H1 (cell line): ENCODE measurements around the gene S100A10. TPM values are rescaled to one million over a fixed set of nuclear protein-coding genes. Genes with fewer than 3 reads are reported as not detected.

Source experiments
- CTCF ChIA-PET: fragments of 300-600 bp; sonication (Branson Sonifier 250); formaldehyde crosslinking; loops from one replicate; lab custom pipeline; 2021; ENCODE audit not compliant: partially characterized antibody; lab: Charles Lee
- POLR2A ChIA-PET: fragments of 300-600 bp; sonication (Branson Sonifier 250); formaldehyde crosslinking; loops from one replicate; lab custom pipeline; 2021; ENCODE audit warnings: inconsistent platforms; ENCODE audit not compliant: partially characterized antibody; lab: Charles Lee
- DNase-seq, 2 experiments: peaks; one replicate each; pipeline versions ENCODE4 v3.0.0 to v3.0.0-alpha.2; 2010 to 2022; ENCODE audit warnings: low spot score in 2 of 2, low read depth in 1 of 2, mixed read lengths in 1 of 2
- FAIRE-seq: peaks from 2 replicates; lab custom pipeline; 2011; peaks lifted over from hg19 to GRCh38; lab: Jason Lieb, UNC
- H2AFZ ChIP-seq: 2 replicates; pipeline ENCODE4 v1.8.1; 2012; ENCODE audit warnings: low read length, inconsistent platforms
- H2AK5ac ChIP-seq: 2 replicates; pipeline ENCODE4 v1.6.1; 2013; ENCODE audit warnings: low read depth, low read length
- H2BK120ac ChIP-seq: replicated peaks from 2 replicates; pipeline ENCODE3; 2013; ENCODE audit warnings: low read depth, low read length, inconsistent platforms
- H2BK12ac ChIP-seq: 2 replicates; pipeline ENCODE4 v1.6.1; 2013; ENCODE audit warnings: low read depth, low read length
- H2BK15ac ChIP-seq: 2 replicates; pipeline ENCODE4 v1.6.1; 2013; ENCODE audit warnings: low read length
- H2BK20ac ChIP-seq: 2 replicates; pipeline ENCODE4 v1.6.1; 2013; ENCODE audit warnings: low read length
- H2BK5ac ChIP-seq: 2 replicates; pipeline ENCODE4 v1.6.1; 2013; ENCODE audit warnings: low read depth, low read length
- H3K14ac ChIP-seq: 2 replicates; pipeline ENCODE4 v1.6.1; 2013; ENCODE audit warnings: inconsistent platforms; ENCODE audit not compliant: insufficient read length
- H3K18ac ChIP-seq: 2 replicates; pipeline ENCODE4 v1.6.1; 2013; ENCODE audit warnings: low read length; ENCODE audit errors: extremely low read depth
- H3K23ac ChIP-seq: 2 replicates; pipeline ENCODE4 v1.6.1; 2013; ENCODE audit warnings: inconsistent platforms; ENCODE audit not compliant: insufficient read length
- H3K23me2 ChIP-seq: 2 replicates; pipeline ENCODE4 v1.6.1; 2013; ENCODE audit warnings: low read depth, low read length
- H3K27ac ChIP-seq: 2 replicates; pipeline ENCODE4 v1.6.1; 2011; ENCODE audit warnings: low read depth, low read length, inconsistent platforms
- H3K27me3 ChIP-seq, 4 experiments: replicated peaks in 1 of 4; 1 replicate in 1 of 4; 2 replicates in 3 of 4; pipeline versions ENCODE4 v1.6.1 to v1.8.1; 2011 to 2013; ENCODE audit warnings: low read length in 3 of 4, mild to moderate bottlenecking in 3 of 4, inconsistent platforms in 2 of 4, mixed read lengths in 2 of 4, moderate library complexity in 1 of 4; ENCODE audit not compliant: control insufficient read depth in 3 of 4, insufficient read depth in 3 of 4; ENCODE audit errors: extremely low read depth in 1 of 4
- H3K36me3 ChIP-seq, 4 experiments: 2 replicates each; pipeline versions ENCODE4 v1.6.1 to v1.8.1; 2011 to 2013; ENCODE audit warnings: mild to moderate bottlenecking in 4 of 4, low read length in 3 of 4, moderate library complexity in 2 of 4, control low read depth in 1 of 4, inconsistent platforms in 1 of 4; ENCODE audit not compliant: insufficient read depth in 4 of 4, control insufficient read depth in 2 of 4
- H3K4ac ChIP-seq: replicated peaks from 2 replicates; pipeline ENCODE3; 2013; ENCODE audit warnings: low read length, low read depth, mixed read lengths, inconsistent platforms; ENCODE audit not compliant: insufficient read length
- H3K4me1 ChIP-seq, 4 experiments: replicated peaks in 1 of 4; 1 replicate in 1 of 4; 2 replicates in 3 of 4; pipeline versions ENCODE4 v1.6.1 to v1.8.1; 2011 to 2013; ENCODE audit warnings: low read length in 3 of 4, inconsistent platforms in 2 of 4, mixed read lengths in 1 of 4; ENCODE audit not compliant: insufficient read depth in 4 of 4, control insufficient read depth in 3 of 4
- H3K4me2 ChIP-seq, 2 experiments: 2 replicates each; pipeline versions ENCODE4 v1.6.1 to v1.8.1; 2011 to 2013; ENCODE audit warnings: low read depth in 2 of 2, low read length in 2 of 2, control low read depth in 1 of 2, inconsistent platforms in 1 of 2, mild to moderate bottlenecking in 1 of 2; ENCODE audit not compliant: insufficient read depth in 1 of 2
- H3K4me3 ChIP-seq, 4 experiments: fragments of 200-600, 300-600 bp in 1 of 4; sonication (generic), shearing (Covaris generic), sonication (Bioruptor Twin) in 1 of 4; 2 replicates each; pipeline versions ENCODE4 v1.5.1 to v1.8.1; 2011 to 2016; ENCODE audit warnings: low read length in 4 of 4, low read depth in 3 of 4, control low read depth in 2 of 4, inconsistent platforms in 2 of 4, mild to moderate bottlenecking in 2 of 4, mixed read lengths in 1 of 4, moderate library complexity in 1 of 4; ENCODE audit not compliant: insufficient read depth in 2 of 4; ENCODE audit errors: extremely low read depth in 1 of 4
- H3K56ac ChIP-seq: replicated peaks from 2 replicates; pipeline ENCODE3; 2013; ENCODE audit warnings: low read depth, mild to moderate bottlenecking, mixed read lengths, low read length, inconsistent platforms; ENCODE audit not compliant: insufficient read length
- H3K79me1 ChIP-seq: 2 replicates; pipeline ENCODE4 v1.6.1; 2013; ENCODE audit warnings: low read depth, low read length, control low read depth
- H3K79me2 ChIP-seq, 2 experiments: 2 replicates each; pipeline versions ENCODE4 v1.6.1 to v1.8.1; 2012 to 2013; ENCODE audit warnings: low read length in 2 of 2, mild to moderate bottlenecking in 2 of 2, inconsistent platforms in 1 of 2; ENCODE audit not compliant: insufficient read depth in 2 of 2, control insufficient read depth in 1 of 2
- H3K9ac ChIP-seq, 4 experiments: replicated peaks in 1 of 4; 1 replicate in 1 of 4; 2 replicates in 3 of 4; pipeline versions ENCODE4 v1.6.1 to v1.8.1; 2011 to 2013; ENCODE audit warnings: low read depth in 3 of 4, low read length in 3 of 4, control low read depth in 2 of 4, mild to moderate bottlenecking in 2 of 4, moderate library complexity in 2 of 4, inconsistent platforms in 1 of 4; ENCODE audit errors: extremely low read depth in 1 of 4
- H3K9me3 ChIP-seq, 2 experiments: 2 replicates each; pipeline versions ENCODE4 v1.6.1 to v1.8.1; 2012 to 2013; ENCODE audit warnings: mild to moderate bottlenecking in 2 of 2, moderate library complexity in 2 of 2, control low read depth in 1 of 2, inconsistent platforms in 1 of 2, low read depth in 1 of 2, low read length in 1 of 2, mixed read lengths in 1 of 2; ENCODE audit not compliant: insufficient read depth in 2 of 2
- H4K20me1 ChIP-seq, 2 experiments: replicated peaks in 1 of 2; 2 replicates each; pipeline versions ENCODE3 to v1.8.1; 2011 to 2013; ENCODE audit warnings: inconsistent platforms in 2 of 2, low read length in 2 of 2, mild to moderate bottlenecking in 1 of 2; ENCODE audit not compliant: insufficient read depth in 2 of 2, control insufficient read depth in 1 of 2
- H4K5ac ChIP-seq: 2 replicates; pipeline ENCODE4 v1.6.1; 2013; ENCODE audit warnings: low read length, low read depth, mixed read lengths, inconsistent platforms; ENCODE audit not compliant: insufficient read length
- H4K8ac ChIP-seq: 2 replicates; pipeline ENCODE4 v1.8.0; 2013; ENCODE audit warnings: mild to moderate bottlenecking, moderate library complexity, low read length, inconsistent platforms; ENCODE audit not compliant: insufficient read depth; ENCODE audit errors: extremely low read depth
- H4K91ac ChIP-seq: replicated peaks from 2 replicates; pipeline ENCODE3; 2013; ENCODE audit warnings: low read length, mixed read lengths, inconsistent platforms; ENCODE audit not compliant: insufficient read length
- CBX8 ChIP-seq: fragments of 300-800, 300-1000 bp; sonication (generic); IDR thresholded peaks from 2 replicates; pipeline ENCODE4 v1.7.1; 2016; ENCODE audit warnings: low read depth, low read length, borderline replicate concordance
- GTF2F1 ChIP-seq: IDR thresholded peaks from 2 replicates; pipeline ENCODE4 v1.6.1; 2012; ENCODE audit warnings: low read depth, low read length, improper control_type of control experiment, borderline replicate concordance
- JUN ChIP-seq: IDR thresholded peaks from 2 replicates; pipeline ENCODE4 v1.6.1; 2011; ENCODE audit warnings: low read depth, mild to moderate bottlenecking, improper control_type of control experiment, low read length
- PHF8 ChIP-seq: fragments of 200-600 bp; sonication (generic); conservative IDR thresholded peaks from 2 replicates; pipeline ENCODE4 v1.7.1; 2012; ENCODE audit warnings: low read depth, mild to moderate bottlenecking, inconsistent platforms, low read length, moderate library complexity
- POLR2AphosphoS5 ChIP-seq: IDR thresholded peaks from 2 replicates; pipeline ENCODE4 v1.6.1; 2011; ENCODE audit warnings: low read depth, low read length
- RFX5 ChIP-seq: IDR thresholded peaks from 2 replicates; pipeline ENCODE4 v1.6.1; 2011; ENCODE audit warnings: low read depth, low read length, improper control_type of control experiment, borderline replicate concordance
- SIRT6 ChIP-seq: IDR thresholded peaks from one replicate; pipeline ENCODE4 v1.7.1; 2012; ENCODE audit warnings: low read length, inconsistent platforms
- SRF ChIP-seq: IDR thresholded peaks from 2 replicates; pipeline ENCODE4 v1.6.1; 2011; ENCODE audit warnings: mild to moderate bottlenecking, low read depth, low read length, moderate library complexity
- TAF1 ChIP-seq: IDR thresholded peaks from 2 replicates; pipeline ENCODE4 v1.6.1; 2011; ENCODE audit warnings: mild to moderate bottlenecking, low read depth, low read length
- WGBS, 2 experiments: shearing (Covaris generic) in 1 of 2; methylation state at CpG; one replicate each; pipeline versions ENCODE4 v1.1.6 to v1.1.7; 2013 to 2015; ENCODE audit warnings: low lambda C conversion rate in 2 of 2, mixed read lengths in 2 of 2, inconsistent platforms in 1 of 2, low coverage in 1 of 2, missing lambda C conversion rate in 1 of 2; ENCODE audit not compliant: insufficient replicate concordance in 2 of 2, insufficient coverage in 1 of 2, insufficient read length in 1 of 2; ENCODE audit errors: extremely low coverage in 1 of 2, missing lambda C conversion rate in 1 of 2; 5-methylcytosine and 5-hydroxymethylcytosine counted together
- polyA plus RNA-seq, 7 experiments: library from polyadenylated mRNA; depleted of rRNA in 3 of 7; stranded (reverse) in 5 of 7; unstranded in 2 of 7; fragments of >200 nt in 5 of 7; fragments of 200-250 nt in 2 of 7; gene quantifications; 1 replicate in 5 of 7; 2 replicates in 1 of 7; 4 replicates in 1 of 7; pipeline versions ENCODE4 v1.2.1 to v1.2.3, GENCODE V29; 2011 to 2013; ENCODE audit warnings: missing spikeins in 2 of 7, mixed read lengths in 2 of 7
- total RNA-seq: library from RNA; stranded (reverse); fragmentation: NEBNext Ultra II Directional; extraction: Animal tissue kit (Norgen Biotek cat#: 25700); gene quantifications from 2 replicates; pipeline ENCODE4 v1.2.1, GENCODE V29; 2021
- TF ChIP-seq, protein P1 (sequence below): IDR thresholded peaks from 2 replicates; pipeline ENCODE4 v1.6.1; 2011; ENCODE audit warnings: low read length, improper control_type of control experiment

The S100A10 gene
- total and polyA plus RNA-seq, 2 of the 8 experiments (the other 6 are each of a cell fraction or from before 2014, with no cell fraction given), result 23.9 to 231 TPM

DNA sequence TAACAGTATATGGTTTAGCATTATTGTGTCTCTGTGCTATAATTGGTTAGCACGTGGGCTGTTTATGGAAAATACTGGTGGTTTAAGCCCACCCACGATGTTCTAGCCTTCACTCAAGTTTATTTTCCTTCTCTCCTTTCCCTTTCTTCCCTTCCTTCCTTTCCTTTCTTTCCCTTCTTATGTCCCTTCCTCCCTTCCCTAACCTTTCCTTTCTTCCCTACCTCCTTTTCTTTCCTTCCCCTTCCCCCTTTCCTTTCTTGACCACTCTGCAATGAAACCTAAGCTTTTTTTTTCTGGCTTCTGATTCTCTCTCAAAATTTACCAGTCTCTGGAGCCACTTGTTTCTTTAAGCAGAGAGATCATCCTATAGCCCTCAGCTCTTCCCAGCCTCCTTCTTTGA lies 13.4 kb upstream of the S100A10 start:
- Histone ChIP-seq H3K36me3 (no peaks in the 10 kb centered on the region), H4K5ac (no peak overlapping the region), H3K4me1 (no peaks in the 10 kb centered on the region), H4K8ac (0 out of 2 replicates have a peak overlapping the region, but pooled peaks have one; percentile 35), H3K9ac (no peak overlapping the region), H3K56ac (no peak overlapping the region), H2BK120ac (no peak overlapping the region), H2AK5ac (no peak overlapping the region), H3K23me2 (no peaks in the 10 kb centered on the region), H3K4me3 (no peak overlapping the region), H3K9me3 (no peaks in the 10 kb centered on the region), H3K4ac (no peak overlapping the region), H3K79me2 (no peaks in the 10 kb centered on the region), H3K18ac (no peak overlapping the region), H2AFZ (no peak overlapping the region; the same call in 1 of the 2 replicates), H2BK15ac (no peak overlapping the region), H2BK20ac (no peak overlapping the region), H3K79me1 (no peaks in the 10 kb centered on the region), H3K14ac (no peak overlapping the region), H3K4me2 (no peak overlapping the region), H2BK5ac (no peak overlapping the region), H4K20me1 (no peaks in the 10 kb centered on the region), H3K23ac (no peak overlapping the region), H3K27me3 (no peaks in the 10 kb centered on the region), H2BK12ac (no peak overlapping the region), H4K91ac (no peak overlapping the region), H3K27ac (no peak overlapping the region)
- DNase-seq (no peak), FAIRE-seq (no peak)
- no peak for TF ChIP-seq SIRT6
- TF ChIP-seq SRF, result no peak
- no peak for TF ChIP-seq CBX8
- TF ChIP-seq PHF8, result no peak
- TF ChIP-seq POLR2AphosphoS5, result no peak
- TF ChIP-seq RFX5, result no peak
- TF ChIP-seq, protein P1, sequence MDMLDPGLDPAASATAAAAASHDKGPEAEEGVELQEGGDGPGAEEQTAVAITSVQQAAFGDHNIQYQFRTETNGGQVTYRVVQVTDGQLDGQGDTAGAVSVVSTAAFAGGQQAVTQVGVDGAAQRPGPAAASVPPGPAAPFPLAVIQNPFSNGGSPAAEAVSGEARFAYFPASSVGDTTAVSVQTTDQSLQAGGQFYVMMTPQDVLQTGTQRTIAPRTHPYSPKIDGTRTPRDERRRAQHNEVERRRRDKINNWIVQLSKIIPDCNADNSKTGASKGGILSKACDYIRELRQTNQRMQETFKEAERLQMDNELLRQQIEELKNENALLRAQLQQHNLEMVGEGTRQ, result no peak
- no peak for TF ChIP-seq TAF1
- TF ChIP-seq GTF2F1, result no peak
- TF ChIP-seq JUN, result no peak
- POLR2A ChIA-PET, result no interaction called here
- WGBS, 2 experiments, result 87% methylated on average over 2 of the region's 2 CpGs; no CpG with 5 or more reads in 1 of the 2 experiments
- CTCF ChIA-PET, result interaction anchor here (0.7 to 2.2 kb wide), 5 partner anchors 9 to 73 kb away, joined by 3 to 10 read pairs (median 3); no protein-coding TSS in a partner anchor
